ENCODE data around the gene C3orf80.

GRCh38 chr3:160260587-160261270, 35.5 kb downstream of the C3orf80 start:
- TF ChIP-seq CTCF (IDR thresholded peaks at IDR 0.05; ENCODE audit: low read depth, low read length, poor library complexity, severe bottlenecking) (no peak), EZH2phosphoT487 (IDR thresholded peaks at IDR 0.05; ENCODE audit: borderline replicate concordance, low read length) (no peak)
